Spleen (tissue), 13 donors: ENCODE data around the gene SMU1. TPM values are rescaled to one million over a fixed set of nuclear protein-coding genes. Genes with fewer than 3 reads are reported as not detected.
A peak's percentile ranks its signal among the peaks of the same experiment; 100 is the strongest.

Experiments
- DNase-seq: peaks from one replicate; pipeline ENCODE4 v3.0.0-alpha.2; 2020
- H3K27ac ChIP-seq, 8 donors: fragments of 200-600 bp; sonication (generic) in 7 of 8; 1 replicate in 4 of 8; 2 replicates in 4 of 8; pipeline versions ENCODE4 v1.5.0 to v1.8.0; 2016 to 2021; ENCODE audit warnings: inconsistent platforms in 4 of 8, mild to moderate bottlenecking in 4 of 8, moderate library complexity in 1 of 8
- H3K27me3 ChIP-seq, 7 donors: fragments of 200-600 bp; sonication (generic) in 6 of 7; replicated peaks in 1 of 7; 1 replicate in 4 of 7; 2 replicates in 3 of 7; pipeline versions ENCODE4 v1.5.0 to v1.8.0; 2016 to 2021; ENCODE audit warnings: inconsistent platforms in 3 of 7, mild to moderate bottlenecking in 1 of 7
- H3K36me3 ChIP-seq, 6 donors: fragments of 200-600 bp; sonication (generic) in 5 of 6; 1 replicate in 4 of 6; 2 replicates in 2 of 6; pipeline versions ENCODE4 v1.5.0 to v1.8.0; 2016 to 2021; ENCODE audit warnings: inconsistent platforms in 2 of 6
- H3K4me1 ChIP-seq, 6 donors: fragments of 200-600 bp; sonication (generic) in 5 of 6; 1 replicate in 3 of 6; 2 replicates in 3 of 6; pipeline versions ENCODE4 v1.5.0 to v1.8.0; 2016 to 2021; ENCODE audit warnings: inconsistent platforms in 3 of 6
- H3K4me3 ChIP-seq, 8 donors: fragments of 200-600 bp; sonication (generic) in 7 of 8; 1 replicate in 4 of 8; 2 replicates in 4 of 8; pipeline versions ENCODE4 v1.5.0 to v1.8.0; 2016 to 2021; ENCODE audit warnings: inconsistent platforms in 4 of 8, mild to moderate bottlenecking in 4 of 8, moderate library complexity in 2 of 8
- H3K9me3 ChIP-seq, 8 donors: fragments of 200-600 bp; sonication (generic) in 7 of 8; 1 replicate in 4 of 8; 2 replicates in 4 of 8; pipeline versions ENCODE4 v1.5.0 to v1.8.0; 2016 to 2021; ENCODE audit warnings: inconsistent platforms in 4 of 8
- POLR2A ChIP-seq, 3 donors: fragments of 450-650 bp; IDR thresholded peaks; one replicate each; pipeline ENCODE4 v1.5.1; 2017; ENCODE audit warnings: antibody characterized with exemption in 3 of 3, mild to moderate bottlenecking in 1 of 3
- POLR2AphosphoS5 ChIP-seq, 3 donors: sonication (generic); formaldehyde crosslinking; IDR thresholded peaks; one replicate each; pipeline ENCODE4 v1.5.1; 2017; ENCODE audit warnings: antibody characterized with exemption in 3 of 3
- WGBS, 5 donors: extraction: QIAGEN DNeasy Blood & Tissue Kit in 3 of 5; methylation state at CpG; one replicate each; pipeline versions ENCODE4 v1.1.5 to v1.1.7; 2013 to 2018; 5-methylcytosine and 5-hydroxymethylcytosine counted together
- intact Hi-C: fragments of 100-400 bp; cut with DNase I; formaldehyde crosslinking; loops from one replicate; pipeline ENCODE4 v1.15.0; 2023; ENCODE audit warnings: low total_unique reads
- long read RNA-seq, 2 donors: transcript quantifications; one replicate each; lab custom pipeline, GENCODE V29; 2026
- polyA plus RNA-seq, 3 donors: library from polyadenylated mRNA; stranded (reverse); fragments of 200-250 nt; gene quantifications; one replicate each; pipeline ENCODE4 v1.2.1, GENCODE V29; 2013
- total RNA-seq, 7 donors: library from RNA; depleted of rRNA in 3 of 7; stranded (reverse); fragments of >200 nt in 3 of 7; fragmentation: NEBNext Ultra II Directional in 4 of 7; extraction: Animal tissue kit (Norgen Biotek cat#: 25700) in 4 of 7; gene quantifications; one replicate each; pipeline versions ENCODE4 v1.1.0 to v1.2.1, GENCODE V29; 2016 to 2021
- TF ChIP-seq, protein P1 (sequence below), 11 experiments: fragments of 200-600 bp in 7 of 11; fragments of 450-650 bp in 4 of 11; sonication (generic) in 4 of 11; IDR thresholded peaks in 8 of 11; conservative IDR thresholded peaks in 3 of 11; 1 replicate in 7 of 11; 2 replicates in 4 of 11; pipeline versions ENCODE4 v1.4.0 to v1.8.0; 2016 to 2021; ENCODE audit warnings: antibody characterized with exemption in 11 of 11, inconsistent platforms in 4 of 11, mild to moderate bottlenecking in 1 of 11
- donor health status: healthy with polysubstance abuse.
- donor health status: DM: no; HTN: no; CAD: no; lungs with moderate emphysema.
- donor health status: DM: no; HTN: no; CAD: no.
- donor health status: Bipolar disorder and iron deficiency.
- donor health status: healthy.
- donor health status: DM: no; HTN: no; CAD: no.
- donor health status: DM: yes; HTN: yes; CAD: no.

SMU1 gene
- 10 to 100 TPM; 15.7 to 23.3 (median 19.4) TPM for total RNA-seq
- 10 to 100 TPM in 1 of 3 donors, 1 to 10 TPM in 2; 7.2 to 12.2 (median 9.9) TPM for polyA plus RNA-seq
- long read RNA-seq, donor 1, full-length matches to known transcripts: 11 of 17 reads
- long read RNA-seq, donor 1, partial matches to known transcripts: 6 of 17 reads
- long read RNA-seq, donor 1, other reads (novel, unspliced or antisense): 0 of 17 reads
- long read RNA-seq, donor 2, full-length matches to known transcripts: 5 of 11 reads
- long read RNA-seq, donor 2, partial matches to known transcripts: 6 of 11 reads
- long read RNA-seq, donor 2, other reads (novel, unspliced or antisense): 0 of 11 reads

DNA sequence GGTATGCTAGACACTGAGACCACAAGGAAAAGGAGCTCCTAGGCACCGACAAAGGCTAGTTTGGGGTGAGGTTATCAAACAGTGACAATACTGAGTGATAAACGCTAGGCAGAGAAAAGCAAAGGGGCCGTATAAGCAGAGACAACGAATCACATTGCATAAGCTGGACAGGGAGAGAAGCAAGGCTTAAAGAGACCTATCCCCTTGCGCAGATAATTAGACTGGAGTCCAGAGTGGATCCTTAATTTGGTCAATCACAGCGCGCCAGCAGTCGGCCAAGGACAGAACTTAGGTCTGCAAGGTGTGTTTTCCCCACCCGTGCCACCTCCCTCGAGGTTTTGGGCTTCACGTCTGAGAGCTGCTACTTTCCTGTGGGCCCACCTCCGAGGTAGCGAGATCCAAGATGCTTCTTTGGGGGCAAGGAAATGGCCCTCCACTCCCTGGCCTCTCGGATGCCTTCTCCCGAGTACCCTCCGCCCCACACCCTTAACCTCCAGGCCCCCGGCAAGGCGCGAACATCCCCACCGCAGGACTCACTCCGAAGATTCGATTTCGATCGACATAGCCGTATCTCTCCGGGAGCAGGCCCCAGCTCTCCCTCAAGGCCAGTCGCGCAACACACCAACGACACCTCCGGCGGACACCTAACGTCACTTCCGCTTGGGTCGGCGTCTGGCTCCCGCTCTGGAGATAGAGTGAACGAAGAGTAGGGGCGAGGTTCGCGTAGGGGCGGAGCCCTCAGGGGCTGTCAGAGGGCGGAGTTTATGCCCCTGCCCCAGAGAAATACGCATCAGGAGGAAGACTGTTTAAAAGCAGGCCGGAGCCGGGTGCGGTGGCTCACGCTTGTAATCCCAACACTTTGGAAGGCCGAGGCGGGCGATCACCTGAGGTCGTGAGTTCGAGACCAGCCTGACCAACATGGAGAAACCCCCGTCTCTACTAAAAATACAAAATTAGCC is at the start of gene SMU1:
Gene SMU1, minus strand, starts transcription at position 629 of the 959 bp plus-strand sequence. Its CDS starts 66 bp downstream, at position 563.
- DNase-seq: peak; percentile 99
- Histone ChIP-seq H3K36me3 (peaks cover 0 to 36% (median 26%) of the 10 kb centered on the region in 6 donors), H3K27me3 (no peaks in the 10 kb centered on the region), H3K9me3 (no peaks in the 10 kb centered on the region), H3K4me1 (peaks cover 17 to 72% (median 51%) of the 10 kb centered on the region in 6 donors), H3K4me3 (peak within 1 kb of the TSS; percentile 42 to 76 (median 68)), H3K27ac (peak within 1 kb of the TSS; percentile 64 to 97 (median 93))
- TF ChIP-seq POLR2A (IDR thresholded peaks at IDR 0.05) (peak in 2 of 3 donors; percentile 50 to 91), POLR2AphosphoS5 (IDR thresholded peaks at IDR 0.05) (peak; percentile 97 to 98 (median 97))
- TF ChIP-seq, protein P1, sequence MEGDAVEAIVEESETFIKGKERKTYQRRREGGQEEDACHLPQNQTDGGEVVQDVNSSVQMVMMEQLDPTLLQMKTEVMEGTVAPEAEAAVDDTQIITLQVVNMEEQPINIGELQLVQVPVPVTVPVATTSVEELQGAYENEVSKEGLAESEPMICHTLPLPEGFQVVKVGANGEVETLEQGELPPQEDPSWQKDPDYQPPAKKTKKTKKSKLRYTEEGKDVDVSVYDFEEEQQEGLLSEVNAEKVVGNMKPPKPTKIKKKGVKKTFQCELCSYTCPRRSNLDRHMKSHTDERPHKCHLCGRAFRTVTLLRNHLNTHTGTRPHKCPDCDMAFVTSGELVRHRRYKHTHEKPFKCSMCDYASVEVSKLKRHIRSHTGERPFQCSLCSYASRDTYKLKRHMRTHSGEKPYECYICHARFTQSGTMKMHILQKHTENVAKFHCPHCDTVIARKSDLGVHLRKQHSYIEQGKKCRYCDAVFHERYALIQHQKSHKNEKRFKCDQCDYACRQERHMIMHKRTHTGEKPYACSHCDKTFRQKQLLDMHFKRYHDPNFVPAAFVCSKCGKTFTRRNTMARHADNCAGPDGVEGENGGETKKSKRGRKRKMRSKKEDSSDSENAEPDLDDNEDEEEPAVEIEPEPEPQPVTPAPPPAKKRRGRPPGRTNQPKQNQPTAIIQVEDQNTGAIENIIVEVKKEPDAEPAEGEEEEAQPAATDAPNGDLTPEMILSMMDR (IDR thresholded peaks at IDR 0.05 in 8 of 11, conservative IDR thresholded peaks at IDR 0.05 in 3 of 11): peak in 2 of 11 experiments; percentile 16 to 39
- intact Hi-C loops: loop anchor here (5.0 kb wide), 1 partner anchor 91 kb away; the partner anchor contains the start of gene B4GALT1
- WGBS, 5 donors: 0 to 1% (median 1%) methylated on average over 46 to 53 of the region's 53 CpGs

DNA sequence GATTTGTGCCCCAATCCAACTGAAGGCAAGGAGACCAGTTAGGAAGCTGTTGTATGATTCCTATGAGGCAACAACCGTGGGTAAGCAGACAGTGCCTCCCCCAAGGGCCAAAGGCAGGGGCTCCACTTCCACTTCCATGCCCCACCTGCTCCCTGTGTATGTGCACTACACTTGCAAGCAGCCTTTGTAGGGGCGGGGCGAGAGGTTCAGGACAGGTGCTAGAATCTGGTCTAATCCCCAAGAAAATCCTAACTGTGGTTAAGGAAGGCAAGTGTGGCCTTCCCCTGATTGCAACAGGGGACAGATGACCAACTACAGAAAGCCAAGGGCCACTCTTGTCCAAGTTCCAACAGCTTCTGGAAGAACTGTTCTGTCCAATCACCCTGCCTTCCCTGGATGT is 49.0 kb upstream of the SMU1 start:
- H3K4me3 ChIP-seq: peak overlapping the region in 1 of 8 donors; percentile 1
- H3K4me1 ChIP-seq: peaks cover 31 to 98% (median 58%) of the 10 kb centered on the region in 6 donors
- no peaks in the 10 kb centered on the region for H3K27me3 ChIP-seq
- DNase-seq: peak; percentile 71
- intact Hi-C loops: no loop called here
- peaks cover 0 to 96% (median 28%) of the 10 kb centered on the region in 6 donors for H3K36me3 ChIP-seq
- no peaks in the 10 kb centered on the region for H3K9me3 ChIP-seq
- peak overlapping the region; percentile 30 to 85 (median 74) for H3K27ac ChIP-seq
- TF ChIP-seq POLR2A (IDR thresholded peaks at IDR 0.05) (no peak), POLR2AphosphoS5 (IDR thresholded peaks at IDR 0.05) (no peak)
- TF ChIP-seq, protein P1 (IDR thresholded peaks at IDR 0.05 in 8 of 11, conservative IDR thresholded peaks at IDR 0.05 in 3 of 11): no peak
- 43 to 81% (median 69%) methylated on average over 1 to 3 of the region's 3 CpGs for WGBS, 5 donors

DNA sequence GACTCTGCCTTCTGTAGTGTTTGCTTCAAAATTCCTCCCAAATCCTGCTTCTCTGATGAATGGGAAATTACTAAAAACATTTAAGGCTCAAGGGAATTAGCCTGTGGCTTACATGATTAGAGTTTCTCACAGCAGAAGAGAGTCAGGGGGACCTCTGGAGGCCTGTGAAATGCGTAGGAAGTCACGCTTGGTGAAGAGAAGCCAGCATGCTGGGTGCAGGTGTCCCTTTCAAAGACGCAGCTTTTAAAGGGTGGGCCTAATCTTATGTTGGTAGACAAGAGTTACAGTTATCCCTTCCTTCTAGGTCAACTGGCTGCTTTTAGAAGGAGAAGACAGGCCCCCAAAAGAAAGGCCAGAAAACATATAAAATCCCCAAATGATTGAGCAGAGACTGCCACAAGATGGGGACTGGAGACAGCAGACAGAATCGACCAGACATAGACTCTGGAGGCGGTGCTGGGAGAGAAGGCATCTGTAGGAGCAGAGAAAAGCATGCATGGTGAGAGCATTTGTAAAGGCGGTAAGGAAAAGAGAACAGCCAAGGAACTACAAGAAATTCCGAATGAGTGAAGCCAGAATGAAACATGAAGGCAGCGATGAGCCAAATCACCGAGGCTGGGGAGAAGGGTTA is 48.4 kb upstream of the SMU1 start:
- H3K9me3 ChIP-seq: no peaks in the 10 kb centered on the region
- peaks cover 25 to 98% (median 52%) of the 10 kb centered on the region in 6 donors for H3K4me1 ChIP-seq
- peak; percentile 74 for DNase-seq
- H3K27me3 ChIP-seq: no peaks in the 10 kb centered on the region
- peaks cover 0 to 96% (median 32%) of the 10 kb centered on the region in 6 donors for H3K36me3 ChIP-seq
- TF ChIP-seq POLR2AphosphoS5 (IDR thresholded peaks at IDR 0.05) (peak in 1 of 3 donors; percentile 60), POLR2A (IDR thresholded peaks at IDR 0.05) (no peak)
- H3K4me3 ChIP-seq: no peak overlapping the region
- peak overlapping the region; percentile 30 to 85 (median 74) for H3K27ac ChIP-seq
- WGBS, 5 donors: 68 to 79% (median 77%) methylated on average over 9 of the region's 9 CpGs
- intact Hi-C loops: loop anchor here (5.0 kb wide), 1 partner anchor 47 kb away; no protein-coding TSS in a partner anchor

DNA sequence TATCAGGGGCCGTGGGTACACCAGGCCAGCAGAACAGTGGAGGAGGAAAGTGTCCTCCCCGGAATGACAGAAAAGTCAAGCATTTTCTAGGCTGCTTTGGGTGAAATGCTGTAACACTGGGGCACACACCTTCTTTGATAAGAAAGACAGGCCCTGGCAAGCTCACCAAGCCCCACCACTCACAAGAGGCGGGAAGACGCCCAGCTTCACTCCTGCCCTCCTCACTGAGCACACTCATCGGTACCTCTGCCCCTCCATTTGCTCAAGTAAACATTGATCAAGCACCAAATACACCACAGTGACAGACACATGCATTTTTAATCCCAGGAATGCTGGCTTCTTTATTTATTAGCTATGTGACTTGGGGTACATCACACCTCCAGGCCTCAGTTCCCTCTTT is 47.6 kb upstream of the SMU1 start:
- H3K4me3 ChIP-seq: no peak overlapping the region
- no peaks in the 10 kb centered on the region for H3K9me3 ChIP-seq
- H3K4me1 ChIP-seq: peaks cover 19 to 93% (median 43%) of the 10 kb centered on the region in 6 donors
- WGBS, 5 donors: 93 to 100% (median 94%) methylated on average over 5 of the region's 5 CpGs
- H3K27ac ChIP-seq: peak overlapping the region in 7 of 8 donors; percentile 30 to 85 (median 77)
- peak; percentile 57 for DNase-seq
- H3K36me3 ChIP-seq: peaks cover 0 to 96% (median 36%) of the 10 kb centered on the region in 6 donors
- no peak for TF ChIP-seq POLR2AphosphoS5 (IDR thresholded peaks at IDR 0.05)
- TF ChIP-seq, protein P1 (IDR thresholded peaks at IDR 0.05 in 8 of 11, conservative IDR thresholded peaks at IDR 0.05 in 3 of 11): no peak
- TF ChIP-seq POLR2A (IDR thresholded peaks at IDR 0.05): no peak
- intact Hi-C loops: loop anchor here (5.0 kb wide), 1 partner anchor 48 kb away; no protein-coding TSS in a partner anchor
- H3K27me3 ChIP-seq: no peaks in the 10 kb centered on the region
